ENCODE data around the gene DENND5A.

- TF ChIP-seq SIN3A (IDR thresholded peaks at IDR 0.05; ENCODE audit: borderline replicate concordance, insufficient read depth, low read length) (no peak), POLR2AphosphoS5 (IDR thresholded peaks at IDR 0.05; ENCODE audit: low read depth, low read length) (no peak), TAF1 (IDR thresholded peaks at IDR 0.05; ENCODE audit: borderline replicate concordance, insufficient read depth, low read length) (no peak)
Observed at GRCh38 chr11:9293646-9294045, 28.5 kb upstream of the DENND5A start.

All from PFSK-1 (cell line).